Measurements from ENCODE around the gene PSMD1. TPM values are rescaled to one million over a fixed set of nuclear protein-coding genes. Genes with fewer than 3 reads are reported as not detected.

PSMD1 gene
- total RNA-seq, 1 donor from 2014 or later: 59.0 TPM

DNA sequence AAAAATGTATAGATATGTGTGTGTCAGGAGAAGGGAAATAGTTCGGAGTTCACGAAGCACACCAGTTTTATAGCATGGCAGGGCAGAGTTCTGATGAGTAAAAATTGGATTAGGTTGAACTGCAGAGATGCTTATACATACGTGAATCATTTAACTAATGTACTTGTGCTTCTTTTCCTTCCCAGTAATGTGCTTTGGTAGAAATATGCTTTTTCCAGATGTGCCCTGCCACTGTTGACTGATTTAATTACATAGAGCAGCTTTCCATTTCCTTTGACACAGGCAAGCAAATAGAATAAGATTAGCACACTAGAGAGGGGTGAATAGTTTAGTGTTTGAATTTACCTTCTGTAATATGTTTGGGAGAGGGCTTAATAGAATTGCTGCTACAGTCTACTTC, 112.8 kb downstream of the PSMD1 start:
- Histone ChIP-seq H3K4me3 (no peak overlapping the region), H3K36me3 (peaks cover 65% of the 10 kb centered on the region), H3K4me1 (peaks cover 4% of the 10 kb centered on the region), H3K27me3 (no peaks in the 10 kb centered on the region), H3K9me3 (no peaks in the 10 kb centered on the region), H3K27ac (no peak overlapping the region)
- intact Hi-C loops (cut with DNase I): no loop called here
- no peak for DNase-seq
- no peak for ATAC-seq
- TF ChIP-seq, protein P1, sequence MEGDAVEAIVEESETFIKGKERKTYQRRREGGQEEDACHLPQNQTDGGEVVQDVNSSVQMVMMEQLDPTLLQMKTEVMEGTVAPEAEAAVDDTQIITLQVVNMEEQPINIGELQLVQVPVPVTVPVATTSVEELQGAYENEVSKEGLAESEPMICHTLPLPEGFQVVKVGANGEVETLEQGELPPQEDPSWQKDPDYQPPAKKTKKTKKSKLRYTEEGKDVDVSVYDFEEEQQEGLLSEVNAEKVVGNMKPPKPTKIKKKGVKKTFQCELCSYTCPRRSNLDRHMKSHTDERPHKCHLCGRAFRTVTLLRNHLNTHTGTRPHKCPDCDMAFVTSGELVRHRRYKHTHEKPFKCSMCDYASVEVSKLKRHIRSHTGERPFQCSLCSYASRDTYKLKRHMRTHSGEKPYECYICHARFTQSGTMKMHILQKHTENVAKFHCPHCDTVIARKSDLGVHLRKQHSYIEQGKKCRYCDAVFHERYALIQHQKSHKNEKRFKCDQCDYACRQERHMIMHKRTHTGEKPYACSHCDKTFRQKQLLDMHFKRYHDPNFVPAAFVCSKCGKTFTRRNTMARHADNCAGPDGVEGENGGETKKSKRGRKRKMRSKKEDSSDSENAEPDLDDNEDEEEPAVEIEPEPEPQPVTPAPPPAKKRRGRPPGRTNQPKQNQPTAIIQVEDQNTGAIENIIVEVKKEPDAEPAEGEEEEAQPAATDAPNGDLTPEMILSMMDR (IDR thresholded peaks at IDR 0.05): no peak

DNA sequence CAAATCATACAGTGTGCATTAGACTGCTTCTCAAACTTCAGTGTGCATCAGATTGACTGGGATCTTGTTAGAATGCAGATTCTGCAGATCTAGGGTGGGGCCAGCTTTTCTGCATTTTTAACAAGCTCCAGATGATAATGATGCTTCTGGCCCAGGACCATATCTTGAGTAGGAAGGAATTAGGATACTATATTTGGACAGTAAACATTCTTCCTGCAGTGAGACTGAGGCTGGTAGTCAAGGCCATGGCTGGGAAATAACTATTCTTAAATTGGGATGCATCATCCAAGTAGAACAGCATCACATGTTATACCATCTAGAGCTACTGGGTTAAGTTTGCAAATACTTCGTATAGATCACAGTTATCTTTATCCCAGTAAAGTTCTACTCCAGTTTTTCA, 113.4 kb downstream of the PSMD1 start:
- H3K27ac ChIP-seq: no peak overlapping the region
- TF ChIP-seq, protein P1 (IDR thresholded peaks at IDR 0.05): no peak
- peaks cover 59% of the 10 kb centered on the region for H3K36me3 ChIP-seq
- ATAC-seq: no peak
- H3K9me3 ChIP-seq: no peaks in the 10 kb centered on the region
- H3K27me3 ChIP-seq: no peaks in the 10 kb centered on the region
- no peak for DNase-seq
- intact Hi-C loops (cut with DNase I): no loop called here
- no peak overlapping the region for H3K4me3 ChIP-seq
- H3K4me1 ChIP-seq: peaks cover 4% of the 10 kb centered on the region

DNA sequence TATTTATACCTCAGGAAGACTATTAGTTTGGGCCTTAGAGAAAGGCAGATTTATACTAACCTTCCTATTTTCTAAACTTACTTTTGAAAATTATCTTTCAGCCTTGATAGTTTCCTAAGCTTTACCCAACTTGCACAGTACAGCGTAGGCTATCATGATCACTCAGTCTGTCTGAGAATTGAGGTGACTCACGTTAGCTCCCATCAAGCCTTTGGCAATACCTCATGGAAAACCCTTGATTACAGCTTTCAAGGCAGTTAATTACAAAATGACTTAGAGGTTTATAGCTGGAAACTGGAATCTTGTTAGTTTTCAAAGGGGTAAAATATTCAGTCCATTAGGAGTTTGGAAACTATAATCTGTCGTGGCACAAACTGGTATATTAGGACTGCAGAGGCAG, 115.4 kb downstream of the PSMD1 start:
- H3K4me3 ChIP-seq: no peak overlapping the region
- no peak overlapping the region for H3K27ac ChIP-seq
- DNase-seq: no peak
- H3K9me3 ChIP-seq: no peaks in the 10 kb centered on the region
- ATAC-seq: no peak
- TF ChIP-seq, protein P1 (IDR thresholded peaks at IDR 0.05): no peak
- H3K4me1 ChIP-seq: peaks cover 4% of the 10 kb centered on the region
- H3K27me3 ChIP-seq: no peaks in the 10 kb centered on the region
- H3K36me3 ChIP-seq: peaks cover 40% of the 10 kb centered on the region
- intact Hi-C loops (cut with DNase I): no loop called here

DNA sequence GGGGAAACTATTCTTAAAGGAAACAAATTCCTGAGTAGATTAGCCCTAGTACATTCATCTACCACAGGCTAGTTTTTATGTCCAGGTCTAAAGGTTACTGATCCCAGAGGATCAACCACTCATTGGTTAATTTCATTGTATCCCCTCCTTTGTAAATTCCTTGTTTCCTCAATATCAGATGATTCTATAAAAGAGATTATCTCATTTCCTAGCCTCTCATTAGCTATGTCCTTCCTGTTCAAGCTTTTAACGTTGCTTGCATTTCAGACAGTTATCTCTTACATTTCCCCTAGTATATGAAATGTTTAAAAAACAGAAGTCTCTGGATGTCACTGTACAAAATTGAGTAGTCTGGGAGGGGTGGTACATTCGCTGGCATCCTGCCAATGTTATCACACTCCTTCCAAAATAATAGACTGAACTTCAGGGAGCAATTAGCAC, 117.6 kb downstream of the PSMD1 start:
- H3K36me3 ChIP-seq: peaks cover 30% of the 10 kb centered on the region
- TF ChIP-seq, protein P1 (IDR thresholded peaks at IDR 0.05): no peak
- intact Hi-C loops (cut with DNase I): no loop called here

DNA sequence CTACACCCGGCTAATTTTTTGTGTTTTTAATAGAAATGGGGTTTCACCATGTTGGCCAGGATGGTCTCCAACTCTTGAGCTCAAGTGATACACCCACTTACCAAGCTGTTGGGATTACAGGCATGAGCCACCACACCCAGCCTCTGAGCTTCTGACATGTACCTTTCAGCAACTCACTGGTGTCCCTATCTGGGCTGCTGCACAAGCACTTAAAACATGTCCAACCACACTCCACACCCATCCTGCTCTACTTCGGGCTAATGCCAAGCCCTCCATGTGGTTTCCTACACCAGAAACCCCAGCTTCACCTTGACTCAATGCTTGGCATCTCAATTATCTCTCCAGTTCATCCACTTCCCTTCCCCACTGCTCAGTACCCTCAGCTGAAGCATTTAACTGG, 119.4 kb downstream of the PSMD1 start:
- Histone ChIP-seq H3K4me3 (no peak overlapping the region), H3K27me3 (no peaks in the 10 kb centered on the region), H3K36me3 (peaks cover 19% of the 10 kb centered on the region), H3K27ac (no peak overlapping the region), H3K4me1 (peaks cover 11% of the 10 kb centered on the region), H3K9me3 (no peaks in the 10 kb centered on the region)
- intact Hi-C loops (cut with DNase I): no loop called here
- TF ChIP-seq, protein P1 (IDR thresholded peaks at IDR 0.05): no peak
- no peak for ATAC-seq
- no peak for DNase-seq

More for the DNA sequence above, 117.6 kb downstream of the PSMD1 start:
- no peak overlapping the region for H3K4me3 ChIP-seq
- H3K27ac ChIP-seq: no peak overlapping the region
- H3K27me3 ChIP-seq: no peaks in the 10 kb centered on the region
- H3K9me3 ChIP-seq: no peaks in the 10 kb centered on the region
- DNase-seq: no peak
- no peak for ATAC-seq
- peaks cover 4% of the 10 kb centered on the region for H3K4me1 ChIP-seq

Measured in upper lobe of right lung (tissue), 1 donor.